Measurements from ENCODE around the gene DNPH1. TPM values are rescaled to one million over a fixed set of nuclear protein-coding genes. Genes with fewer than 3 reads are reported as not detected.

Gene DNPH1
- total and polyA plus RNA-seq, 10 of the 15 experiments (the other 5 are each of a cell fraction or from before 2014, with no cell fraction given): 7.0 to 136 (median 67.7) TPM

- peak; percentile 48; the same call in 1 of the 2 replicates for TF ChIP-seq ZNF687 (IDR thresholded peaks at IDR 0.05)
- TF ChIP-seq SREBF1 (IDR thresholded peaks at IDR 0.05; ENCODE audit: low read length): no peak
- no peak for TF ChIP-seq EZH2 (IDR thresholded peaks at IDR 0.05; ENCODE audit: borderline replicate concordance, control insufficient read depth, low read depth, low read length)
- TF ChIP-seq SMC3 (IDR thresholded peaks at IDR 0.05; ENCODE audit: borderline replicate concordance, low read length): 0 out of 2 replicates have a peak, but pooled peaks have one; percentile 5
- TF ChIP-seq HDAC6 (IDR thresholded peaks at IDR 0.05; ENCODE audit: unreplicated experiment): no peak
- TF ChIP-seq CBX3 (IDR thresholded peaks at IDR 0.05; ENCODE audit: borderline replicate concordance, low read depth): no peak
- TF ChIP-seq MLLT1 (IDR thresholded peaks at IDR 0.05): no peak
- no peak for TF ChIP-seq ZBTB11 (CRISPR knock-in tag; IDR thresholded peaks at IDR 0.05)
- TF ChIP-seq MEF2A (IDR thresholded peaks at IDR 0.05; ENCODE audit: insufficient read depth, low read depth, low read length): no peak
- TF ChIP-seq KAT2A (conservative IDR thresholded peaks at IDR 0.05; ENCODE audit: control insufficient read depth, low read depth, low read length): no peak
- no peak for TF ChIP-seq E2F4 (IDR thresholded peaks at IDR 0.05; ENCODE audit: low read depth, low read length)
- TF ChIP-seq NFIC (IDR thresholded peaks at IDR 0.05; ENCODE audit: low read depth, low read length): no peak
- TF ChIP-seq SMAD5 (IDR thresholded peaks at IDR 0.05; ENCODE audit: low read depth): no peak
- TF ChIP-seq ZBED1 (IDR thresholded peaks at IDR 0.05; ENCODE audit: borderline replicate concordance): no peak
- peak; percentile 84; the same call in 1 of the 2 replicates for TF ChIP-seq BACH1 (IDR thresholded peaks at IDR 0.05; ENCODE audit: borderline replicate concordance)
- TF ChIP-seq MYB (IDR thresholded peaks at IDR 0.05; ENCODE audit: borderline replicate concordance, low read depth, low read length): no peak
- TF ChIP-seq CREB1 (IDR thresholded peaks at IDR 0.05; ENCODE audit: low read depth): no peak
- no peak for TF ChIP-seq SIX5 (IDR thresholded peaks at IDR 0.05; ENCODE audit: low read depth, low read length, severe bottlenecking)
These were observed 46.7 kb upstream of the DNPH1 start (continued) for GRCh38 chr6:43275801-43276576.
